Mesenchymal stem cell (in vitro differentiated cells and primary cell): ENCODE results near the gene CHMP2B.

Experiments used
- DNase-seq: peaks from one replicate; pipeline ENCODE4 v3.0.0-alpha.2; 2013
- H2AFZ ChIP-seq: one replicate; pipeline ENCODE4 v1.6.1; 2013; ENCODE audit warnings: low read depth, mild to moderate bottlenecking, control low read depth, inconsistent platforms, low read length, moderate library complexity
- H2AK5ac ChIP-seq: 2 replicates; pipeline ENCODE4 v1.6.1; 2013; ENCODE audit warnings: low read length, moderate library complexity, mild to moderate bottlenecking, inconsistent platforms; ENCODE audit not compliant: severe bottlenecking
- H2BK120ac ChIP-seq: one replicate; pipeline ENCODE4 v1.6.1; 2013; ENCODE audit warnings: low read depth, mild to moderate bottlenecking, inconsistent platforms, low read length, moderate library complexity
- H2BK12ac ChIP-seq, 2 experiments: one replicate each; pipeline ENCODE4 v1.6.1; 2013; ENCODE audit warnings: inconsistent platforms in 2 of 2, low read length in 2 of 2, mild to moderate bottlenecking in 2 of 2, moderate library complexity in 2 of 2, control low read depth in 1 of 2
- H2BK15ac ChIP-seq: one replicate; pipeline ENCODE4 v1.6.1; 2013; ENCODE audit warnings: mild to moderate bottlenecking, low read depth, inconsistent platforms; ENCODE audit not compliant: poor library complexity, severe bottlenecking
- H2BK5ac ChIP-seq: 2 replicates; pipeline ENCODE4 v1.6.1; 2013; ENCODE audit warnings: low read depth, mild to moderate bottlenecking, low read length, control low read depth, inconsistent platforms; ENCODE audit not compliant: poor library complexity, severe bottlenecking
- H3K14ac ChIP-seq, 2 experiments: one replicate each; pipeline ENCODE4 v1.6.1; 2013; ENCODE audit warnings: inconsistent platforms in 2 of 2, low read length in 2 of 2, control low read depth in 1 of 2, mild to moderate bottlenecking in 1 of 2, moderate library complexity in 1 of 2
- H3K18ac ChIP-seq, 2 experiments: one replicate each; pipeline ENCODE4 v1.6.1; 2013; ENCODE audit warnings: inconsistent platforms in 2 of 2, low read length in 2 of 2, control low read depth in 1 of 2, low read depth in 1 of 2, mild to moderate bottlenecking in 1 of 2
- H3K23ac ChIP-seq, 2 experiments: one replicate each; pipeline ENCODE4 v1.6.1; 2013; ENCODE audit warnings: inconsistent platforms in 2 of 2, low read length in 2 of 2, mild to moderate bottlenecking in 2 of 2, moderate library complexity in 2 of 2, control low read depth in 1 of 2
- H3K27ac ChIP-seq: 2 replicates; pipeline ENCODE4 v1.5.1; 2013; ENCODE audit warnings: mild to moderate bottlenecking, moderate library complexity, low read length, control low read depth, inconsistent platforms; ENCODE audit not compliant: poor library complexity, severe bottlenecking
- H3K27me3 ChIP-seq, 2 experiments: 2 replicates each; pipeline versions ENCODE4 v1.6.1 to v1.7.0; 2013; ENCODE audit warnings: low read length in 2 of 2, mild to moderate bottlenecking in 2 of 2, moderate library complexity in 2 of 2, control low read depth in 1 of 2, inconsistent platforms in 1 of 2; ENCODE audit not compliant: control insufficient read depth in 1 of 2, insufficient read depth in 1 of 2
- H3K36me3 ChIP-seq, 2 experiments: 2 replicates each; pipeline versions ENCODE4 v1.6.1 to v1.7.0; 2013; ENCODE audit warnings: low read length in 2 of 2, control low read depth in 1 of 2, inconsistent platforms in 1 of 2, low read depth in 1 of 2, mild to moderate bottlenecking in 1 of 2; ENCODE audit not compliant: insufficient read depth in 2 of 2, control insufficient read depth in 1 of 2
- H3K4ac ChIP-seq, 2 experiments: one replicate each; pipeline ENCODE4 v1.6.1; 2013; ENCODE audit warnings: inconsistent platforms in 2 of 2, low read length in 2 of 2, mild to moderate bottlenecking in 2 of 2, moderate library complexity in 2 of 2, control low read depth in 1 of 2, low read depth in 1 of 2
- H3K4me1 ChIP-seq: 2 replicates; pipeline ENCODE4 v1.6.1; 2013; ENCODE audit warnings: low read depth, low read length, control low read depth; ENCODE audit not compliant: control insufficient read depth, insufficient read depth
- H3K4me2 ChIP-seq: 2 replicates; pipeline ENCODE4 v1.6.1; 2013; ENCODE audit warnings: low read length, mild to moderate bottlenecking, inconsistent platforms; ENCODE audit not compliant: poor library complexity, severe bottlenecking
- H3K4me3 ChIP-seq, 2 experiments: 2 replicates each; pipeline versions ENCODE4 v1.5.1 to v1.7.0; 2013; ENCODE audit warnings: low read length in 2 of 2, mild to moderate bottlenecking in 2 of 2, control low read depth in 1 of 2, low read depth in 1 of 2; ENCODE audit not compliant: insufficient read depth in 1 of 2
- H3K79me1 ChIP-seq: replicated peaks from 2 replicates; pipeline ENCODE4 v1.6.1; 2013; ENCODE audit warnings: mild to moderate bottlenecking, control low read depth, low read length, inconsistent platforms; ENCODE audit not compliant: poor library complexity, severe bottlenecking
- H3K9ac ChIP-seq: 2 replicates; pipeline ENCODE4 v1.7.0; 2013; ENCODE audit warnings: mild to moderate bottlenecking, low read length, moderate library complexity
- H3K9me3 ChIP-seq: 2 replicates; pipeline ENCODE4 v1.7.0; 2013; ENCODE audit warnings: mild to moderate bottlenecking, low read length; ENCODE audit not compliant: control insufficient read depth
- H4K8ac ChIP-seq: one replicate; pipeline ENCODE4 v1.6.1; 2013; ENCODE audit warnings: inconsistent platforms, mild to moderate bottlenecking, low read length, moderate library complexity
- H4K91ac ChIP-seq: one replicate; pipeline ENCODE4 v1.6.1; 2013; ENCODE audit warnings: mild to moderate bottlenecking, low read length, inconsistent platforms
- WGBS: methylation state at CpG from one replicate; pipeline ENCODE4 v1.1.7; 2013; ENCODE audit warnings: mixed read lengths; 5-methylcytosine and 5-hydroxymethylcytosine counted together

CHMP2B gene

DNA sequence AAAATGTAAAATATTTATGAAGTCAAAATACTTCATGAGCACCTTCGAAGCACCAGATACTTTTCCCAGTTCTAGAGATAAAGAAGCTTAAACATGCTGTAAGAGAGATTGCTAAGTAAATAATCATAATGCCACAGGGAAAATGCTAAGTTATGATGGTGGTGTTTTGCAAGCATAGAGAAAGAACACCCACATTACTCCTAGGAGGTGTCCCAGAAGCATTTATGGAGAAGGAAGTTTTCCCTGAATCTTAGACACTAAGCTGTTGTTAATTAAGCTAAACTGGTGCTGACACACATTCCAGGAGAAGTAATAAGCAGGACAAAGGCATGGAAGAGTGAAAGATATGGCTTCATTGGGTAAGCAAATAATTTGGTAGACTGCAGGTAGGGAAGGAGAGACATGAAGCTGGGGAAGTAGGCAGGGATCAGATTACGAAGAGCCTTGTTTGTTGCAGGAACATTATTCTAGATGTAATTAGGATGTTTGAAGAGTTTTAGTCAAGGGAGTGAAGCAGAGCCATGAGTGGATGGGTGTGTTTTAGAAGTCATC is 40.4 kb upstream of the CHMP2B start:
- Histone ChIP-seq H3K9ac (no peak overlapping the region), H3K14ac (no peak overlapping the region), H3K23ac (no peak overlapping the region), H3K4me2 (no peak overlapping the region), H3K9me3 (no peaks in the 10 kb centered on the region), H2BK120ac (no peak overlapping the region), H3K18ac (no peak overlapping the region), H3K27ac (no peak overlapping the region), H3K36me3 (no peaks in the 10 kb centered on the region), H4K8ac (no peak overlapping the region), H4K91ac (no peak overlapping the region), H3K79me1 (no peaks in the 10 kb centered on the region), H2BK12ac (no peak overlapping the region), H3K4me3 (no peak overlapping the region), H3K4me1 (no peaks in the 10 kb centered on the region), H2AK5ac (no peak overlapping the region), H3K4ac (no peak overlapping the region), H2BK5ac (no peak overlapping the region), H2AFZ (no peak overlapping the region), H3K27me3 (no peaks in the 10 kb centered on the region), H2BK15ac (no peak overlapping the region)
- DNase-seq = no peak
- 79% methylated on average over 1 of the region's 2 CpGs for WGBS

- H2AFZ ChIP-seq = no peak overlapping the region
- H2BK120ac ChIP-seq = no peak overlapping the region
- no peaks in the 10 kb centered on the region for H3K4me1 ChIP-seq
- WGBS = no CpG with 5 or more reads among the region's 2 CpGs
- no peak overlapping the region for H3K14ac ChIP-seq
- H3K4ac ChIP-seq = no peak overlapping the region
- H2BK15ac ChIP-seq = no peak overlapping the region
- H3K4me3 ChIP-seq = no peak overlapping the region
- H3K27me3 ChIP-seq = no peaks in the 10 kb centered on the region
- H3K4me2 ChIP-seq = no peak overlapping the region
- no peak for DNase-seq
- no peak overlapping the region for H4K8ac ChIP-seq
- no peak overlapping the region for H3K23ac ChIP-seq
- H3K9ac ChIP-seq = peak overlapping the region; percentile 27
- no peak overlapping the region for H3K27ac ChIP-seq
- no peak overlapping the region for H3K18ac ChIP-seq
- H2AK5ac ChIP-seq = no peak overlapping the region
- no peaks in the 10 kb centered on the region for H3K36me3 ChIP-seq
- H3K79me1 ChIP-seq = no peaks in the 10 kb centered on the region
- H4K91ac ChIP-seq = no peak overlapping the region
- H2BK12ac ChIP-seq = no peak overlapping the region
- H2BK5ac ChIP-seq = no peak overlapping the region
- peaks cover 4% of the 10 kb centered on the region for H3K9me3 ChIP-seq
Measured at GRCh38 chr3:87191175-87191574, 35.9 kb upstream of the CHMP2B start.

DNA sequence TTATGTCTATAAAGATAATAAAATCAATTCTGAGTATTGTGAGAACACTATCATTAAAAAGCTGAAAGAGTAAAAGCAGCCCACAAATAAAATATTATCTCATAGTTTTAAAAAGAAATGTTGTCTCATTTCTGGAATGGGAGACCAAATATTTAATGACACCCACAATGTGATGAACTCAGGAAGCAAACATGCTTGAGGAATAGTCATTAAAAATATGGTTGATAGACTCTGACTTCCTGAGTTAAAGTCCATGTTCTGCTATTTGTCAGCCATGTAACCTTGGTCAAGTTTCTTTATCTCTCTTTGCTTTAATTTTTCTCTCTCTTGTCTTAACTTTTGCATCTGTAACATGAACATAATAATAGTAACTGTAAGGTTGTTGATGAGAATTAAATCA is 35.5 kb upstream of the CHMP2B start:
- no peak overlapping the region for H3K4me3 ChIP-seq
- no peaks in the 10 kb centered on the region for H3K27me3 ChIP-seq
- H3K27ac ChIP-seq = no peak overlapping the region
- H2BK5ac ChIP-seq = no peak overlapping the region
- no peak overlapping the region for H2AK5ac ChIP-seq
- no peak overlapping the region for H3K4me2 ChIP-seq
- H4K8ac ChIP-seq = no peak overlapping the region
- H4K91ac ChIP-seq = no peak overlapping the region
- H2BK120ac ChIP-seq = no peak overlapping the region
- no peak overlapping the region for H2BK15ac ChIP-seq
- H3K14ac ChIP-seq = no peak overlapping the region
- H3K18ac ChIP-seq = no peak overlapping the region
- H3K4me1 ChIP-seq = no peaks in the 10 kb centered on the region
- no peak overlapping the region for H2BK12ac ChIP-seq
- no peak overlapping the region for H3K4ac ChIP-seq
- H3K36me3 ChIP-seq = no peaks in the 10 kb centered on the region
- no peak for DNase-seq
- no peak overlapping the region for H2AFZ ChIP-seq
- no peak overlapping the region for H3K23ac ChIP-seq
- H3K9me3 ChIP-seq = peaks cover 4% of the 10 kb centered on the region
- peak overlapping the region; percentile 27 for H3K9ac ChIP-seq
- H3K79me1 ChIP-seq = no peaks in the 10 kb centered on the region

- Histone ChIP-seq H3K23ac (no peak overlapping the region), H2AK5ac (no peak overlapping the region), H2AFZ (no peak overlapping the region), H2BK12ac (no peak overlapping the region), H3K4me3 (no peak overlapping the region), H3K36me3 (no peaks in the 10 kb centered on the region), H3K14ac (no peak overlapping the region), H3K4me2 (no peak overlapping the region), H2BK15ac (no peak overlapping the region), H3K9me3 (peaks cover 4% of the 10 kb centered on the region), H3K27me3 (no peaks in the 10 kb centered on the region), H4K8ac (no peak overlapping the region), H2BK120ac (no peak overlapping the region), H3K4ac (no peak overlapping the region), H3K27ac (no peak overlapping the region), H3K4me1 (no peaks in the 10 kb centered on the region), H4K91ac (no peak overlapping the region), H3K79me1 (no peaks in the 10 kb centered on the region), H3K9ac (no peak overlapping the region), H2BK5ac (no peak overlapping the region), H3K18ac (no peak overlapping the region)
- no peak for DNase-seq
- WGBS = 20% methylated on average over 1 of the region's 1 CpG
Measured at GRCh38 chr3:87196879-87197278, 30.2 kb upstream of the CHMP2B start.
